ENCODE measurements around the gene MARCHF10.

DNA sequence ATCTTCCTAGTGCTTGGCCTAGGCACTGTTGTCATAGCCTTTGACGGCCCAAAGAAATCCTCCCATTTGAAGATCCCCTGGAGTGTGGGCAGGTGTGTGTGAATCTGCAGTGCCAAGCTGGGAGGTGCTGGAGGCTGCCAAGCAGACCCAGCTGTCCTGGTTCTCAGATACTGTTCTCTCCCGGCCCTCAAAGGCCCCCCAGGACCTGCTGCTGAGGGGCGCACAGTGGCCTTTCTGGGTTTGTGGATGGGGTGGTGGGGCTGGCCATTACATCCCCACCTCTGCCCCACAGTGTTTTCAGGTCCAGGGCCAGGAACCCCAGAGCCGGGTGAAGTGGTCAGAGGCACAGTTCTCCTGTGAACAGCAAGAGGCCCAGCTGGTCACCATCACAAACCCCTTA is 120.1 kb downstream of the MARCHF10 start:
- TF ChIP-seq CTCF (IDR thresholded peaks at IDR 0.05) (no peak), EP300 (IDR thresholded peaks at IDR 0.05; ENCODE audit: low read depth) (no peak), POLR2AphosphoS5 (IDR thresholded peaks at IDR 0.05) (no peak)

All from transverse colon (tissue), 4 donors.